Thoracic aorta (tissue), 2 donors: ENCODE data around the gene SPATA20. TPM values are rescaled to one million over a fixed set of nuclear protein-coding genes. Genes with fewer than 3 reads are reported as not detected.
A peak's percentile ranks its signal among the peaks of the same experiment; 100 is the strongest.

Experiments
- ATAC-seq: fragments of 150-250 bp; one replicate; pipeline ENCODE4 v1.8.0; 2017; ENCODE audit warnings: low read depth; ENCODE audit not compliant: insufficient number of reproducible peaks, low FRiP score
- DNase-seq: peaks from one replicate; pipeline ENCODE4 v3.0.0-alpha.2; 2020; ENCODE audit warnings: low spot score
- H3K27ac ChIP-seq, 2 donors: fragments of 200-600 bp; sonication (generic); 1 replicate in 1 of 2; 2 replicates in 1 of 2; pipeline ENCODE4 v1.5.1; 2016; ENCODE audit warnings: mild to moderate bottlenecking in 2 of 2, moderate library complexity in 2 of 2
- H3K27me3 ChIP-seq: fragments of 200-600 bp; sonication (generic); replicated peaks from 2 replicates; pipeline ENCODE4 v1.6.0; 2016; ENCODE audit warnings: mild to moderate bottlenecking; ENCODE audit not compliant: insufficient read depth
- H3K36me3 ChIP-seq: fragments of 200-600 bp; sonication (generic); one replicate; pipeline ENCODE4 v1.5.1; 2016
- H3K4me1 ChIP-seq, 2 donors: fragments of 200-600 bp; sonication (generic); 1 replicate in 1 of 2; 2 replicates in 1 of 2; pipeline versions ENCODE4 v1.5.1 to v1.6.0; 2016; ENCODE audit warnings: low read depth in 2 of 2, mild to moderate bottlenecking in 1 of 2; ENCODE audit not compliant: control insufficient read depth in 1 of 2
- H3K4me3 ChIP-seq: fragments of 200-600 bp; sonication (generic); 2 replicates; pipeline ENCODE4 v1.5.1; 2016; ENCODE audit warnings: mild to moderate bottlenecking
- H3K9me3 ChIP-seq: fragments of 200-600 bp; sonication (generic); 2 replicates; pipeline ENCODE4 v1.5.1; 2016
- CTCF ChIP-seq: fragments of 200-600 bp; sonication (generic); IDR thresholded peaks from one replicate; pipeline ENCODE4 v1.5.1; 2019; ENCODE audit warnings: antibody characterized with exemption
- total RNA-seq, 2 donors: library from RNA; depleted of rRNA; stranded (reverse); fragments of >200 nt; gene quantifications; one replicate each; pipeline versions ENCODE4 v1.1.0 to v1.2.3, GENCODE V29; 2016

SPATA20 gene
- total RNA-seq, 2 donors from 2014 or later, result 82.8 to 118 TPM

DNA sequence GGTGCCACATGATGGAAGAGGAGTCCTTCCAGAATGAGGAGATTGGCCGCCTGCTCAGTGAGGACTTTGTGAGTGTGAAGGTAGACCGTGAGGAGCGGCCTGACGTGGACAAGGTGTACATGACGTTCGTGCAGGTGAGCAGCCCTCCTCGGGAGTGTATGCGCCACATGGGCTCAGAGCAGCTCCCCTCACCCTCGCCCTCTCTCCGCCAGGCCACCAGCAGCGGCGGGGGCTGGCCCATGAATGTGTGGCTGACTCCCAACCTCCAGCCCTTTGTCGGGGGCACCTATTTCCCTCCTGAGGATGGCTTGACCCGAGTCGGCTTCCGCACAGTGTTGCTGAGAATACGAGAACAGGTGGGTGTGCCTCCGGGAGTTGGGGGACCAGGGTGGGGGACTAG lies 1.9 kb downstream of the SPATA20 start:
- Histone ChIP-seq H3K9me3 (no peaks in the 10 kb centered on the region), H3K27ac (no peak overlapping the region), H3K36me3 (no peaks in the 10 kb centered on the region), H3K4me1 (peaks cover 9 to 14% of the 10 kb centered on the region in 2 donors), H3K27me3 (no peaks in the 10 kb centered on the region), H3K4me3 (no peak overlapping the region)
- no peak for DNase-seq
- no peak for TF ChIP-seq CTCF
- no peak for ATAC-seq

DNA sequence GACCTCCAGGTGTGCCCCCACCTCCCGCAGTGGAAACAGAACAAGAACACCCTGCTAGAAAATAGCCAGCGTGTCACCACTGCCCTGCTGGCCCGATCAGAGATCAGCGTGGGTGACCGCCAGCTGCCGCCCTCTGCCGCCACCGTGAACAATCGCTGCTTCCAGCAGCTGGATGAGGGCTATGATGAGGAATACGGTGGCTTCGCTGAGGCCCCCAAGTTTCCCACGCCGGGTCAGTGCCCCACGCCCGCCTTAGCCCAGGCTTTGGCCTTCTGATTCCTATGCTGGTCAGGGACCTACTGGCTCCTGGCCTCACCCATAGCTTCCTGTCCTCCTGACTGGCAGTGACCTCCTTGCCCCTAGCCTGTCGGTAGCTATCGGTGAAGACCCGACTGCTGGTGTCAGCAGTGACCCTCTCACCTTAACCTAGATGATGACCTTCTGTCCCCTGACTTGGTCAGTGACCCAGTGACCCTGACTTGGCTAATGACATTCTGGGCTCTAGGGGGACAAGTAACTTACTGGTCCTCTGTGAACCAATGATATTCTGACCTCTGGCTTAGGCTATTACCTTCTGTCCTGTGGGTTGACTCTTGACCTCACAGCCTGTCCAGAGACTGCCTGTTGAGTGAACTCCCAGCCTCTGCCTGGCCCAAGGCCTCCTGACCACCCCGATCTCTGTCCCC lies 2.4 kb downstream of the SPATA20 start:
- no peak for DNase-seq
- TF ChIP-seq CTCF, result no peak
- H3K27me3 ChIP-seq, result no peaks in the 10 kb centered on the region
- H3K4me3 ChIP-seq, result no peak overlapping the region
- ATAC-seq, result no peak
- no peaks in the 10 kb centered on the region for H3K36me3 ChIP-seq
- H3K4me1 ChIP-seq, result peaks cover 9 to 14% of the 10 kb centered on the region in 2 donors
- H3K9me3 ChIP-seq, result no peaks in the 10 kb centered on the region
- H3K27ac ChIP-seq, result no peak overlapping the region

DNA sequence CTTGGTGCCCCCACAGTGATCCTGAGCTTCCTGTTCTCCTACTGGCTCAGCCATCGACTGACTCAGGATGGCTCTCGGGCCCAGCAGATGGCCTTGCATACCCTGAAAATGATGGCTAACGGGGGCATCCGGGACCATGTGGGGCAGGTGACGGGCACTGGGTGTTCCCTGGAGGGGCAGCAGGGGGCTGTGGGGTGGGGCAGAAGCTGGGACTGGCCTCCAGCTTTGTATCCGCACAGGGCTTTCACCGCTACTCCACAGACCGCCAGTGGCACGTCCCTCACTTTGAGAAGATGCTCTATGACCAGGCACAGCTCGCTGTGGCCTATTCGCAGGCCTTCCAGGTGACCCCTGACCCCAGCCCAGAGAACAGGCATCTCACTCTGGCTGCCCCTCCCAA lies 3.0 kb downstream of the SPATA20 start:
- H3K27me3 ChIP-seq, result no peaks in the 10 kb centered on the region
- H3K27ac ChIP-seq, result no peak overlapping the region
- no peak for DNase-seq

GRCh38 chr17:50550661-50551432 lies 3.9 kb downstream of the SPATA20 start:
- peak; percentile 46 for DNase-seq
- H3K27ac ChIP-seq, result no peak overlapping the region
- TF ChIP-seq CTCF, result peak; percentile 89
- no peak overlapping the region for H3K4me3 ChIP-seq
- H3K27me3 ChIP-seq, result no peaks in the 10 kb centered on the region
- H3K36me3 ChIP-seq, result peaks cover 10% of the 10 kb centered on the region
- peaks cover 9 to 14% of the 10 kb centered on the region in 2 donors for H3K4me1 ChIP-seq
- H3K9me3 ChIP-seq, result no peaks in the 10 kb centered on the region
- no peak for ATAC-seq

More for the DNA sequence above, 3.0 kb downstream of the SPATA20 start:
- Histone ChIP-seq H3K4me1 (peaks cover 9 to 14% of the 10 kb centered on the region in 2 donors), H3K4me3 (no peak overlapping the region), H3K36me3 (peaks cover under 1% of the 10 kb centered on the region), H3K9me3 (no peaks in the 10 kb centered on the region)
- ATAC-seq, result no peak
- TF ChIP-seq CTCF, result no peak

- H3K27ac ChIP-seq, result no peak overlapping the region
- no peak for TF ChIP-seq CTCF
- peaks cover 12% of the 10 kb centered on the region for H3K36me3 ChIP-seq
These were observed 4.5 kb downstream of the SPATA20 start for GRCh38 chr17:50551433-50551815.

More at GRCh38 chr17:50551433-50551815, 4.5 kb downstream of the SPATA20 start:
- Histone ChIP-seq H3K4me3 (no peak overlapping the region), H3K9me3 (no peaks in the 10 kb centered on the region), H3K4me1 (peaks cover 9 to 13% of the 10 kb centered on the region in 2 donors), H3K27me3 (no peaks in the 10 kb centered on the region)
- DNase-seq (no peak), ATAC-seq (no peak)
